Panc1 (cell line): ENCODE results near the gene LAS1L. TPM values are rescaled to one million over a fixed set of nuclear protein-coding genes. Genes with fewer than 3 reads are reported as not detected.

Experiments used
- ATAC-seq: fragments of 200-7000 bp; cut with Tn5 transposase; 2 replicates; pipeline ENCODE4 v1.9.1; 2020; ENCODE audit warnings: mild to moderate bottlenecking, moderate library complexity
- BruUV-seq: library from RNA; stranded (reverse); fragments of 400-500 nt; replicated peaks from 2 replicates; lab custom pipeline; 2021; lab: Mats Ljungman, UMichigan
- CTCF ChIA-PET: fragments of 300-600 bp; sonication (Branson Sonifier 250); formaldehyde crosslinking; loops from one replicate; lab custom pipeline; 2022; ENCODE audit warnings: antibody characterized with exemption; lab: Charles Lee
- POLR2A ChIA-PET: fragments of 300-600 bp; sonication (Branson Sonifier 250); formaldehyde crosslinking; loops from one replicate; lab custom pipeline; 2022; ENCODE audit warnings: antibody characterized with exemption; lab: Charles Lee
- DNase-seq: peaks from one replicate; pipeline ENCODE4 v3.0.0-alpha.2; 2010; ENCODE audit warnings: low read depth, low spot score
- H3K27ac ChIP-seq: 2 replicates; pipeline ENCODE4 v1.5.1; 2011; ENCODE audit warnings: mild to moderate bottlenecking, low read length, inconsistent platforms
- H3K27me3 ChIP-seq: fragments of 200-500 bp; sonication (Bioruptor generic); 2 replicates; pipeline ENCODE4 v1.6.0; 2014; ENCODE audit warnings: low read length, inconsistent platforms; ENCODE audit not compliant: control insufficient read depth, insufficient read depth
- H3K36me3 ChIP-seq: fragments of 200-500 bp; sonication (Bioruptor generic); 2 replicates; pipeline ENCODE4 v1.5.1; 2014; ENCODE audit warnings: inconsistent platforms, mild to moderate bottlenecking, low read length, moderate library complexity; ENCODE audit not compliant: control insufficient read depth, insufficient read depth
- H3K4me1 ChIP-seq: 2 replicates; pipeline ENCODE4 v1.5.1; 2011; ENCODE audit warnings: inconsistent platforms, mild to moderate bottlenecking, low read length, moderate library complexity; ENCODE audit not compliant: control insufficient read depth, insufficient read depth
- H3K4me3 ChIP-seq, 2 experiments: 2 replicates each; pipeline ENCODE4 v1.5.1; 2011 to 2012; ENCODE audit warnings: low read depth in 2 of 2, low read length in 2 of 2, mild to moderate bottlenecking in 2 of 2, inconsistent platforms in 1 of 2, moderate library complexity in 1 of 2
- H3K9me3 ChIP-seq: fragments of 200-500 bp; sonication (Bioruptor generic); 2 replicates; pipeline ENCODE4 v1.5.1; 2014; ENCODE audit warnings: low read depth, mild to moderate bottlenecking, inconsistent platforms, low read length, moderate library complexity; ENCODE audit not compliant: control insufficient read depth, insufficient read depth
- POLR2AphosphoS5 ChIP-seq: IDR thresholded peaks from 2 replicates; pipeline ENCODE4 v1.6.1; 2012; ENCODE audit warnings: mild to moderate bottlenecking, low read depth, low read length, moderate library complexity
- SIN3A ChIP-seq: IDR thresholded peaks from 2 replicates; pipeline ENCODE4 v1.6.1; 2012; ENCODE audit warnings: low read depth, mild to moderate bottlenecking, low read length, moderate library complexity, borderline replicate concordance; ENCODE audit not compliant: insufficient read depth
- TCF7L2 ChIP-seq: IDR thresholded peaks from 2 replicates; pipeline ENCODE4 v1.6.1; 2011; ENCODE audit warnings: mild to moderate bottlenecking, low read depth, low read length, inconsistent platforms
- in situ Hi-C: cut with HindIII; loops from 2 replicates; pipeline ENCODE4 v1.10.0; 2016; ENCODE audit warnings: low sequenced_read_pairs, low pct_unique_long_range_greater_than_20kb
- intact Hi-C: fragments of 100-400 bp; cut with micrococcal nuclease; formaldehyde crosslinking; loops from one replicate; pipeline ENCODE4 v1.10.0; 2022; ENCODE audit not compliant: unreplicated experiment
- total RNA-seq: library from RNA; stranded (reverse); gene quantifications from one replicate; pipeline ENCODE4 v1.2.1, GENCODE V29; 2021; ENCODE audit not compliant: unreplicated experiment
- TF ChIP-seq, protein P1 (sequence below): fragments of 450-650 bp; IDR thresholded peaks from 2 replicates; pipeline ENCODE4 v1.5.1; 2017; ENCODE audit warnings: mild to moderate bottlenecking
- TF ChIP-seq, protein P2 (sequence below), 2 experiments: IDR thresholded peaks; 2 replicates each; pipeline ENCODE4 v1.6.1; 2011 to 2012; ENCODE audit warnings: low read depth in 2 of 2, control low read depth in 1 of 2, low read length in 1 of 2, mild to moderate bottlenecking in 1 of 2, moderate library complexity in 1 of 2; ENCODE audit not compliant: insufficient read depth in 1 of 2

LAS1L gene
- total RNA-seq, 1 experiment from 2014 or later = 56.4 TPM

DNA sequence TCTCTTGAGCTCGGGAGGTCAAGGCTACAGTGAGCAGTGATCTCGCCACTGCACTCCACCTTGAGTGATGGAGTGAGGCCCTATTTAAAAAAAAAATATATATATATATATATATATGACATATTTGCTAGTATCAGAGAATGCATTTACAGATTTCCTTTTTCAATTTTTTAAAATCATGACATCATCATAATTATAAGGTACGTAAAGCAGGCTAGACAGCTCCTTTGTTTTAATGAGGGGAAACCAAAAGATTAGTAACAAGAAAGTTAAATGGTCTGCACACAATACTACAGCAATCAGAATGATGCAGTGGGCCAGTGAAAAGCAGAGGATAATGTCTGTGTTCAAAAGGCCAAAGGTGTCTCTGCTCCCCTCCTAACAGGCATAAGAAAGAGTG is 43.0 kb downstream of the LAS1L start:
- Histone ChIP-seq H3K36me3 (no peaks in the 10 kb centered on the region), H3K4me3 (no peak overlapping the region), H3K9me3 (no peaks in the 10 kb centered on the region), H3K4me1 (no peaks in the 10 kb centered on the region), H3K27ac (no peak overlapping the region), H3K27me3 (no peaks in the 10 kb centered on the region)
- CTCF ChIA-PET = no interaction called here
- POLR2A ChIA-PET = no interaction called here
- in situ Hi-C loops (no loop called here), intact Hi-C loops (no loop called here)
- no peak for DNase-seq
- BruUV-seq = no TSS peak
- no peak for ATAC-seq
- no peak for TF ChIP-seq POLR2AphosphoS5
- TF ChIP-seq, protein P1, sequence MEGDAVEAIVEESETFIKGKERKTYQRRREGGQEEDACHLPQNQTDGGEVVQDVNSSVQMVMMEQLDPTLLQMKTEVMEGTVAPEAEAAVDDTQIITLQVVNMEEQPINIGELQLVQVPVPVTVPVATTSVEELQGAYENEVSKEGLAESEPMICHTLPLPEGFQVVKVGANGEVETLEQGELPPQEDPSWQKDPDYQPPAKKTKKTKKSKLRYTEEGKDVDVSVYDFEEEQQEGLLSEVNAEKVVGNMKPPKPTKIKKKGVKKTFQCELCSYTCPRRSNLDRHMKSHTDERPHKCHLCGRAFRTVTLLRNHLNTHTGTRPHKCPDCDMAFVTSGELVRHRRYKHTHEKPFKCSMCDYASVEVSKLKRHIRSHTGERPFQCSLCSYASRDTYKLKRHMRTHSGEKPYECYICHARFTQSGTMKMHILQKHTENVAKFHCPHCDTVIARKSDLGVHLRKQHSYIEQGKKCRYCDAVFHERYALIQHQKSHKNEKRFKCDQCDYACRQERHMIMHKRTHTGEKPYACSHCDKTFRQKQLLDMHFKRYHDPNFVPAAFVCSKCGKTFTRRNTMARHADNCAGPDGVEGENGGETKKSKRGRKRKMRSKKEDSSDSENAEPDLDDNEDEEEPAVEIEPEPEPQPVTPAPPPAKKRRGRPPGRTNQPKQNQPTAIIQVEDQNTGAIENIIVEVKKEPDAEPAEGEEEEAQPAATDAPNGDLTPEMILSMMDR = no peak
- TF ChIP-seq, protein P2, sequence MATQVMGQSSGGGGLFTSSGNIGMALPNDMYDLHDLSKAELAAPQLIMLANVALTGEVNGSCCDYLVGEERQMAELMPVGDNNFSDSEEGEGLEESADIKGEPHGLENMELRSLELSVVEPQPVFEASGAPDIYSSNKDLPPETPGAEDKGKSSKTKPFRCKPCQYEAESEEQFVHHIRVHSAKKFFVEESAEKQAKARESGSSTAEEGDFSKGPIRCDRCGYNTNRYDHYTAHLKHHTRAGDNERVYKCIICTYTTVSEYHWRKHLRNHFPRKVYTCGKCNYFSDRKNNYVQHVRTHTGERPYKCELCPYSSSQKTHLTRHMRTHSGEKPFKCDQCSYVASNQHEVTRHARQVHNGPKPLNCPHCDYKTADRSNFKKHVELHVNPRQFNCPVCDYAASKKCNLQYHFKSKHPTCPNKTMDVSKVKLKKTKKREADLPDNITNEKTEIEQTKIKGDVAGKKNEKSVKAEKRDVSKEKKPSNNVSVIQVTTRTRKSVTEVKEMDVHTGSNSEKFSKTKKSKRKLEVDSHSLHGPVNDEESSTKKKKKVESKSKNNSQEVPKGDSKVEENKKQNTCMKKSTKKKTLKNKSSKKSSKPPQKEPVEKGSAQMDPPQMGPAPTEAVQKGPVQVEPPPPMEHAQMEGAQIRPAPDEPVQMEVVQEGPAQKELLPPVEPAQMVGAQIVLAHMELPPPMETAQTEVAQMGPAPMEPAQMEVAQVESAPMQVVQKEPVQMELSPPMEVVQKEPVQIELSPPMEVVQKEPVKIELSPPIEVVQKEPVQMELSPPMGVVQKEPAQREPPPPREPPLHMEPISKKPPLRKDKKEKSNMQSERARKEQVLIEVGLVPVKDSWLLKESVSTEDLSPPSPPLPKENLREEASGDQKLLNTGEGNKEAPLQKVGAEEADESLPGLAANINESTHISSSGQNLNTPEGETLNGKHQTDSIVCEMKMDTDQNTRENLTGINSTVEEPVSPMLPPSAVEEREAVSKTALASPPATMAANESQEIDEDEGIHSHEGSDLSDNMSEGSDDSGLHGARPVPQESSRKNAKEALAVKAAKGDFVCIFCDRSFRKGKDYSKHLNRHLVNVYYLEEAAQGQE (IDR thresholded peaks at IDR 0.05; ENCODE audit: insufficient read depth in 1 of 2, low read depth in 2 of 2, low read length in 1 of 2) = no peak

DNA sequence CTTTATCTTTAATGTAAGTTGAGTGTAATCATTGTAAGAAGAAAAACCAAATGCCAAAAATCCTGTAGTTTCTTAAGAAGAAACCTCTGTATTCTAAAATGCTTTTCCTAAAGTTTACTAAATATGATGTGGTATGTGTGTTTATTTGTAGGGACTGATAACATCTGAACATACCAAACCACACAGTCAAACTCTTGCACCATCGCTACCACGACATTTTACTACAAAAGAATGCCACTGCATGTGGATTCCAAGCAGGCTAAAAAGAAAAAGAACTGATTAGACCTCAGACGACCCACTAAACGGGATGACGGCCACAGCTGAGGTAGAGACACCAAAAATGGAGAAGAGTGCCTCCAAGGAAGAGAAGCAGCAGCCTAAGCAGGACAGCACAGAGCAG is 46.1 kb downstream of the LAS1L start:
- BruUV-seq = no TSS peak
- H3K4me1 ChIP-seq = no peaks in the 10 kb centered on the region
- ATAC-seq (no peak), DNase-seq (no peak)
- TF ChIP-seq SIN3A (no peak), POLR2AphosphoS5 (no peak), TCF7L2 (no peak)
- TF ChIP-seq, protein P1 = no peak
- TF ChIP-seq, protein P2 (IDR thresholded peaks at IDR 0.05; ENCODE audit: insufficient read depth in 1 of 2, low read depth in 2 of 2, low read length in 1 of 2) = no peak
- no peak overlapping the region for H3K4me3 ChIP-seq
- intact Hi-C loops (no loop called here), in situ Hi-C loops (no loop called here)
- H3K27ac ChIP-seq = no peak overlapping the region
- ChIA-PET POLR2A (no interaction called here), CTCF (no interaction called here)
- no peaks in the 10 kb centered on the region for H3K27me3 ChIP-seq
- H3K9me3 ChIP-seq = no peaks in the 10 kb centered on the region
- no peaks in the 10 kb centered on the region for H3K36me3 ChIP-seq
